RWPE1 (cell line): ENCODE measurements around the gene UST.

Experiments used
- CTCF ChIA-PET: fragments of 350-600 bp; sonication (Branson Sonifier 250); formaldehyde crosslinking; extraction: SDS; loops from one replicate; lab custom pipeline; 2021; lab: Yijun Ruan, JAX
- POLR2A ChIA-PET: fragments of 400-600 bp; formaldehyde crosslinking; extraction: SDS; loops from one replicate; lab custom pipeline; 2020; ENCODE audit warnings: antibody characterized with exemption; ENCODE audit not compliant: low non-redundant PET; lab: Yijun Ruan, JAX
- DNase-seq: peaks from one replicate; pipeline ENCODE4 v3.0.0; 2012; ENCODE audit warnings: low spot score
- H3K27ac ChIP-seq: fragments of 450-650 bp; 2 replicates; pipeline ENCODE4 v1.5.1; 2017
- CTCF ChIP-seq: fragments of 450-650 bp; conservative IDR thresholded peaks from 2 replicates; pipeline ENCODE4 v1.5.1; 2017; ENCODE audit warnings: low read depth, mild to moderate bottlenecking

UST gene

DNA sequence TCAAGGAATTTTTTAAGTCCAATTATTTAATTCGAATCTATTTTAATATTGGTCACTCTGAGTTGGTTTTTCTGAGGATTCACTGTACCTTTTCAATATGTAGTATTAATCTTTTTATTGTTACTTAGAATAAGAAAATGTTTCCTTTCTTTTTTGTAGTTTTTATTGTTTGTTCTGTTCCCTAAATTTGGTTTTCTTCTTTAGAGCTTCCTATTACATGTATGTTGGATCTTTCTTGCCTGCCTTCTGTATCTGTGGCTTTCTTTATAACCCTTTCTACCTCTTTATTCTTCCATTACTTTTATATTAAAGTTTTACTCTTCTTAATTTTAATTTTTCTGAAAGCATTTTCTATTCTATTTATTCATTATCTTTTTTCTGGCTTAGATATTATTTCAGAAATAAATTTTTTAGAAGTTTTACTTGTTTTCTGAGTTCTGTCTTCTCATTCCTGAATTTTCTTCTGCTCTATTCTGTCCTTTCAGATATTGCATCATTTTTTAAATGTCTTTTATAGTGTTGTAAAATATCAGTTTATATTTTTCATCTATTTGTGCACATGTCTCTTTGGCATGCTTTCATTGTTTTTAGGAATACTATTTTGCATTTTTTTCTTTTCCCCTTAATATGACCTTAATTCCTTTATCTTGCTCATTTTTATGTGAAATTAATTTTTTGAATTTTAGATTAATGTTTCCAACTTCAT, 33.6 kb upstream of the UST start:
- TF ChIP-seq CTCF, result no peak
- POLR2A ChIA-PET, result no interaction called here
- no peak for DNase-seq

GRCh38 chr6:148713921-148714320, 32.9 kb upstream of the UST start:
- no peak overlapping the region for H3K27ac ChIP-seq
- TF ChIP-seq CTCF, result no peak
- DNase-seq, result no peak
- POLR2A ChIA-PET, result no interaction called here
- CTCF ChIA-PET, result interaction anchor here (0.5 kb wide), 1 partner anchor 571 kb away, joined by 3 read pairs; no protein-coding TSS in a partner anchor

More for the DNA sequence above, 33.6 kb upstream of the UST start:
- CTCF ChIA-PET, result interaction anchor here (0.5 to 0.7 kb wide), 2 partner anchors 570 to 1484 kb away, joined by 3 to 5 read pairs; no protein-coding TSS in a partner anchor
- H3K27ac ChIP-seq, result no peak overlapping the region

- TF ChIP-seq CTCF, result no peak
- ChIA-PET CTCF (no interaction called here), POLR2A (no interaction called here)
- DNase-seq, result no peak
- no peak overlapping the region for H3K27ac ChIP-seq
Observed at GRCh38 chr6:148716811-148717210, 30.0 kb upstream of the UST start.

DNA sequence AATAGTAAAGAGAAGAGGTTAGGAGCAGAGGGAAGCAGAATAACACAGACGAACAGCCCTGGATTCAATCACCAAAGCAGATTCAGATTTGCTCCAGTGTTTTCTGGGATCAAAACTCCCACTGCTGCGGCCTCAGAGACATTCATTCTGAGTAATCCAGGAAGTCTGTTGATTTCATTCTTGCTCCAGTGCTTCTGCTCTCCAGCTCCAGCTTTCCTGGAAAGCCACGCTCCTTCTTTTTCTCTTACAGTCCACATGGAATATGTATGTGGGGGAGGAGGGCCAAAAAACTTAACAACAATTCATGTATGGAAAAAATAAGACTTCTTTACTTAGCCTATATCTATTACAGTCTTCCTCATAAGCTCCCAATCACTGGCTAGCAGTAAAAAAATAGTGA, 26.4 kb upstream of the UST start:
- no peak for TF ChIP-seq CTCF
- H3K27ac ChIP-seq, result no peak overlapping the region
- POLR2A ChIA-PET, result no interaction called here
- DNase-seq, result no peak
- CTCF ChIA-PET, result no interaction called here

DNA sequence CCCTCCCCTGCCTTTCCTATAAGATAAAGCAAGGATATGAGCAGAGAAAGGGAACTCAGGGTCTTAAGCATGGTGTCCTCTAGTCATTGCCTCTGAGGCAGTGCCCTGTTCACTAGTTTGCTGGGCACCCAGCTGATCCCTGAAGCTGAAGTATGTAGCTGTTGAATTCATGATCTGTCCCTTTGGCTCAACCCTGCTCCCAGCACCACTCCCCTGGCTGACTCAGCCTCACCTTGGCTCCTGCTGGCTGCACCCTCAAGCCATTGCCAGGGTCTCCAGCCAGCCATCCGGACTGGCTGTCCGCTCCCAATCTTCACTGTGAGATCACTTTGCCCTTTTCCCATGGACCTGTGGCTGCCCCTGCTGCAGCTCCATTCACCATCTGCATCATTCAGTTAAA, 25.9 kb upstream of the UST start:
- no peak for DNase-seq
- TF ChIP-seq CTCF, result no peak
- CTCF ChIA-PET, result no interaction called here
- POLR2A ChIA-PET, result no interaction called here
- no peak overlapping the region for H3K27ac ChIP-seq

- H3K27ac ChIP-seq, result no peak overlapping the region
- DNase-seq, result no peak
- ChIA-PET POLR2A (no interaction called here), CTCF (no interaction called here)
- no peak for TF ChIP-seq CTCF
Observed at GRCh38 chr6:148723484-148723883, 23.3 kb upstream of the UST start.
